GM19372 (cell line): ENCODE results near the gene CAPN1.
"Not testable (repeated sequence)": the region's sequence is repeated elsewhere in the genome, so short reads cannot be mapped to it uniquely, and the experiment has no call there.

Experiments used
- ATAC-seq: cut with Tn5 transposase; IDR thresholded peaks from one replicate; pipeline ENCODE4 v1.9.1; 2021; ENCODE audit warnings: mild to moderate bottlenecking, low read depth, moderate library complexity; ENCODE audit not compliant: unreplicated experiment

Gene CAPN1

DNA sequence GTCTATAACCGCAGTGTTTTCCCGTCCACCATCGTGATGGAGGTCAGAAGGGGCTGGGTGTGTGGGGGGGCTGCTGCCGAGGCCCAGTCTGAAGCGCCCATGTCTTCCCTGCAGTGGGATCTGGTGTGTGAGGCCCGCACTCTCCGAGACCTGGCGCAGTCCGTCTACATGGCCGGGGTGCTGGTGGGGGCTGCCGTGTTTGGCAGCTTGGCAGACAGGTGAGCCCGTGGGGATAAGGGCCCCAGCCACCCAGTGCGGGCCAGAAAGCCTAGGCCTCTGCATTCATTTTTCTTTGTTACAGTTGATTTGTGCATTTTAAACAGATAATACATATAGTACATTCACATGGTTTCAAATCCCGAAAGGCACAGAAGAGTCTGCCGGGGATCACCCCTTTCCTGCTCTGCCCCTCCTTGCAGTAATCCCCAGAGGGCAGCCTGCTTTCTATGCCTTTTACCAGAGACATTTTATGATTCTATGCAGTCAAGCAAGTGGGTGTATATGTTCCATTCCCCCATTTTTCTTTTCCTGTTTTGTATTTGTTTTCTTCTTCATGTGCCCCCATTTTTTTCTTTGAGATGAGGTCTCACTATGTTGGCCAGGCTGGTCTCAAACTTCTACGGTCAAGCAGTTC, 32.6 kb downstream of the CAPN1 start:
- no peak for ATAC-seq

DNA sequence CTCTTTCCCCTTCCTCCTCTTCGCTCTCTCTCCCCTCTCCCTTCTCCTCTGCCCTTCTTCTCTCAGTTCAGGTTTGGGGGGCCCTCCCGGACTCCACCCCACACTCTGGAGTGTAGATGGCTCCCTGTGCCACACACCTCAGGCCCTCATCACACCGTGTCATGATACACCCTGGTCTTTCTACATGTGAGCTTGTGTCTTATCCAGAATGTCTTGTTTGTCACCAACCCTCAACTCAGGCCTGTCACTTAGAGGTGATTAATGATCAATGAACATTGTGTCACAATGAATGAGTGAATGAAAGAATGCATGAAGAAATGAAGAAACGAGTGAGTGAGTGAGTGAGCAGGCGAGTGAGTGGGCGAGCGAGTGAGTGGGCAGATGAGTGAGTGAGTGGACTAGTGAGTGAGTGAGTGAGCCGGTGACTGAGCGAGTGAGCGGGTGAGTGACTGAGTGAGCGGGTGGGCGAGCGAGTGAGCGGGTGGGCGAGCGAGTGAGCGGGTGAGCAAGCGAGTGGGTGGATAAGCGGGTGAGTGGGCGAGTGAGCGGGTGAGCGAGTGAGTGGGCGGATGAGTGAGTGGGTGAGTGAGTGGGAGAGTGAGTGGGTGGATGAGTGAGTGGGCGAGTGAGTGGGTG, 33.8 kb downstream of the CAPN1 start:
- ATAC-seq = no peak

DNA sequence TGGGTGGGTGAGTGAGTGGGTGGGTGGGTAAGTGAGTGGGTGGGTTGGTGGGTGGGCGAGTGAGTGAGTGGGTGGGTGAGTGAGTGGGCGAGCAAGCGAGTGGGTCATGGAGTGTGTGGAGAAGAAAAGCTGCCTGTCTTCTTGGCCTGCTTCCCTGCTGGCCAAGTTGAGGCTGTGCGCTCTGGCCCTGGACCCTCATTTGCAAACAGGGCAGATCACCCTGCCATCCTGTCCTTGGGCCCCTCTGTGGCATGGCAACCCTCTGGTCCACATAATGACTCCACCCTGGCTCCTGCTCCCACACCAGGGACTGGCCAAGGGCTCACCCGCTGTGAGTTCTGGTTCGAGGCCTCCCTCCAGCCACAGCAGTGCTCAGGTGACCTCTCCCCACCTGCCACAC, 35.1 kb downstream of the CAPN1 start:
- no peak for ATAC-seq

DNA sequence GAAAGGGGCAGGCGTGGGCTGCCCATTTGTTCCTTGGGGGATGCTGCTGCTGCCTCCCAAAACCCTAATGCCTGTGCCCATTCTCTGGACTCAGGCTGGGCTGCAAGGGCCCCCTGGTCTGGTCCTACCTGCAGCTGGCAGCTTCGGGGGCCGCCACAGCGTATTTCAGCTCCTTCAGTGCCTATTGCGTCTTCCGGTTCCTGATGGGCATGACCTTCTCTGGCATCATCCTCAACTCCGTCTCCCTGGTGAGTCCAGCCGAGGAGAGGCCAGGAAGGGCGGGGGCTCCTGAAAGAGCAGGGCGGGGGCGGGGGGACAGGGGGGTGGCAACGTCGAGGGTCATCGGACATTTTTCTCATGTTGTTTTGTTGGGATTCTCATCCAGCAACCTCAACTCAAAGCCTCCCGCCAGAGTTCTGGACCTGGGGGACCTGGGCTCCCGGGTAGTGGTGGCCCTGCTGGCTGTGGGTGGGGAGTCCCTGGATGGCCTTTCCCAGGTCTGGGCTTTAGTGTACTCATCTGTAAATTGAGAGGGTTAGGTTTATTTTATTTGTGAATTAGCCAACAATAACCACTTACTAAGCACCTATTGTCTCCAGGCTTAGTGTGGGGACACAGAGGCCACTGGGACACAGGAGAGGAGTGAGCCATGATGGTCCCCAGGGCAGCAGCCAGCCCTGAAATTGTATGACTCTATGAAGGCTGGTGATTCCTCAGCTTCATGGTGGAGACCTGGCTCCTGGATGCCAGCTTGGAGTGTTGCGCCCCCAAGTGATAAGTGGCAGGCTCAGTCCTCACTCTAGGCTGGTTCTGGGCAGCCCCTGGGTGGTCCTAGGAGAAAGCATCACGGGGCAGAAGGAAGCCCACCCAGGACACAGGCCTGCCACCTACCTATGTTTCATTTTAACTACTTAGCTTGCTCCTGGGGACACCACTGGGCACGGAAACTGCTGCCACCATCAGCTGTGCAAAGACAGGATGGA, 36.0 kb downstream of the CAPN1 start:
- ATAC-seq = no peak

DNA sequence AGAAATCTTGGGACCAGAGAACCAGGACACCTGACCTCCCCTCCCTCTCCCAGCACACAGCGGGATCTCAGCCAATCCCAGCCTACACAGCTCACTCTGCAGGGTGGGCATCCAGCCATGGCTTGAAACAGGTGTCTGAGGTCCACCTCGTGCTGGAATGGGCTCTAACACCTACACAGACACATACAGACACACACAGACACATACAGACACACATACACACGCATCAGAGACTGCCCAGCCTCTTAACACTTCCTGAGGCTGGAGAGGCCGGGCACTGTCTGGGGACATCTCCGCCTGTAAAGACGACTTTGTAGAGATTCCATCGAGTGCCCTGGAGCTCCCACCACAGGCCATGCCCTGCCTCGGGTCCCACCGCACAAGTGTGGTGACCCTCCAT, 36.7 kb downstream of the CAPN1 start:
- no peak for ATAC-seq

DNA sequence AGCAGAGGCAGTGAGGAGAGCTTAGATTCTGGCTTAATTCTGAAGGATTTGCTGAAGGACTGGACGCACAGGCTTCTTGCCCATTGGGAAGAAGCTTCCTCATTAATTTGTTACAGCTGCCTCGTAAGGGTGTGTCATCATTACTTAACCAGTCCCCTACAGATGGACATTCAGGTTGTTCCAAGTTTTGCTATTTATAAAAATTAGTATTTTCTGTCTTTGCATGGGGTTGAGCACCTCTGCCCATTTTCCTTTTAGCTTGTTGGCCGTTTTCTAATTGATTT, 38.1 kb downstream of the CAPN1 start:
- no peak for ATAC-seq

DNA sequence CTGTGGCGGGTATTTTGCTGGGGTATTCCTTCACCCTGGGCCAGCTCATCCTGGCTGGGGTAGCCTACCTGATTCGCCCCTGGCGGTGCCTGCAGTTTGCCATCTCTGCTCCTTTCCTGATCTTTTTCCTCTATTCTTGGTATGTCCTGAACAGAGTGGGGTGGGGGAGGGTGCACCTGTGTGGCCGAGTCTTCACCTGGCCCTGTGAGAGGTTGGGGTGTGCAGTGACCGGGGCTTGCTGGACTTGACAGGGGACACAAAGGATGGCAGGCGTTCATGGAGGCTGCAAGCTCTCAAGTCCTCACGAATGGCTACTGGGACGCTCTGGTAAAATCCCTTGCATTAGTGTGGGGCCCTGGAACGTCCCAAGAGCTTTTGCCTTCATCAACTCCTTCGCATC, 39.3 kb downstream of the CAPN1 start:
- no peak for ATAC-seq

DNA sequence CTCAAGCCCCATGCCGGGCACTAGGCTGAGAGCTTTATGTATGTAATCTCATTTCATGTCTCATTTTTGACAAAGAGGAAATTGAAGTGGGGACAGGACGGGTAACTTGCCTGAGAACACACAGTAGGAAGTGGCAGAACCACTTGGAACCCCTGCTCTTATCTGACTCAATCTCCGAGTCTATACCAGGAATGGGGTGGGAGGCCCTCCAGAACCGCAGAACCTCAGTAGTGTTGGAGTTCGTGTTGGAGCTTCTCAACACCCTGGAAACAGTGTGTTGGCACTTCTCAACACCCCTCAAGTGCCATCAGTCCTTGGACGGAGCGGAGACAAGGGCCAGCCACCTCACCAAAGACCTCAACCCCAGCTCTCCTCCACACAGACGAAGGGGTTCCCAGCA, 41.3 kb downstream of the CAPN1 start:
- ATAC-seq = no peak

DNA sequence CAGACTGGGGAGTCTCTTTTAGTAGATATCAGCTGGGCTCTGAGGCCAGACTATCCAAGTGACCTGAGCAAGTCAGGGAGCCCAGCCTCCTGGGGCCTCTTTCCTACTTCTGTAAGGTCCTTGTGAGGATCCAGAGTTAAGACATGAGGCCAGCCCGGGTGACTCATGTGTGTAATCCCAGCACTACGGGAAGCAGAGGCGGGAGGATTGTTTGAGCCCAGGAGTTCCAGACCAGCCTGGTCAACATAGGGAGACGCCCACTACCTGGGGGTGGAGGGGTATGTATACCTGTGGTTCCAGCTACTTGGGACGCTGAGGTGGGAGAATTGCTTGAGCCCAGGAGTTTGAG, 43.2 kb downstream of the CAPN1 start:
- ATAC-seq = no peak

DNA sequence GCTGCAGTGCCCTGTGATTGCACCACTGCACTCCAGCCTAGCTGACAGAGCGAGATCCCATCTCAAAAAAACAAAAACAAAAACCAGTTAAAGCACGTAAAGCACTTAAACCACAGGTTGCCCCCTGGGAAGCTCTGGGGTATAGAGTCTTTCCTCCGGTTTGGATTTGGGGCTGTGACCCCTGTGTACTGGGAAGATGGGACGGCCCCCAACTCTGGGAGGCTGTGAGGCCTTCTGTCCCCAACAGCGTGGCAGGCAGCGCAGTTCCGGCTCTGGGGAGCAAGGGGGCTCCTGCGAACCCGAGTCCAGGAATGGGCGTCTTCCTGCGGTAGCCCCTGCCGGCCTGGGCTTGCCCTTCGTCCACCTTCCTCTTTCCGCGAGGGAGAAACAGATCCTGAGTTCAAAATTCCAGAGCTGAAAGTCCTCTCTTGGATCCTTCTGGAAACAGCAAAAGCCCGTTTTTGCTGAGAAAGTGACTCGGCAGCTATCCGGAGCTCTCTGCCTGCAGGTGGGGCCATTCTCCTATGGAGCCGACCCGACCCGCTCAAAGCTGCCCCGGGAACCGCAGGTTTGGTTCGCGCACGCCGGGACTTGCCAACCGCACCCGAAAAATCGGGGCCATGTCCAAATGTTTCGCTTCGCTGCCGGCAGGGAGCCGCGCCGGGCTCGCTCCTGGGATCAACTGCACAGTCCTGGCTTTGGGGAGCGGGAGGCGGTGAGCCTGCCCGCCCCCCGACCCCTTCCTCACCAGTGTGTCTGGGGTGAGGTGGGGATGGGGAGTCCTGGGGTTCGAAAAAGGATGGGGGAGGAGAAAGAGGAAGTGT, 43.8 kb downstream of the CAPN1 start:
- no peak for ATAC-seq

DNA sequence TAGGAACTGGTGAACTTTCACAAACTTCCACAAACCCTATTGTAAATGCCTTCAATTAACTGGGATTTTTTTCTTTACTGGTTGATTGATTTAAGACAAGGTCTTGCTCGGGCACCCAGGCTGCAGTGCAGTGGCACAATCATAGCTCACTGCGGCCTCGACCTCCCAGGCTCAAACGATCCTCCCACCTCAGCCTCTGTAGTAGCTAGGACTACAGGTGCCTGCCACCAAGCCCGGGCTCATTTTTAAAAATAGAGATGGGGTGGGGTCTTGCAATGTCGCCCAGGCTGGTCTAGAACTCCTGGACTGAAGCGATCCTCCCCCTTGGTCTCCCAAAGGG, 44.3 kb downstream of the CAPN1 start:
- no peak for ATAC-seq

DNA sequence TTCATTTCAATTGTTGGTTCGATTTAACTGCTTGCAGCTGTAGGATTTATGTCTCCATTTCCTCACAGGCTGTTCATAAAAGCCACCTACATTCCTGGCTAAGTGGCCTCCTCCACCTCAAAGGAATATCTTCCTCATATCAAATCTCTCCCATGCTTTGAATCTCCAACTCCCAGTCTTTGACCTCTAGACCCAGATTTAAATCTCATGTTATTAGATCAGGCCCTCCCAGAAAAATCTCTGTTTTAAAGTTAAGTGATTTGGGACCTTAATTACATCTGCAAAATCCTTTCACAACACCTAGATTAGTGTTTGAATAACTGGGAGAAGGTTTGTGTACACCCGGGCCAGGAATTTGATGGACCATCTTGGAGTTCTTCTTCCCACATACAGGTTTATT, 46.2 kb downstream of the CAPN1 start:
- ATAC-seq = no peak

DNA sequence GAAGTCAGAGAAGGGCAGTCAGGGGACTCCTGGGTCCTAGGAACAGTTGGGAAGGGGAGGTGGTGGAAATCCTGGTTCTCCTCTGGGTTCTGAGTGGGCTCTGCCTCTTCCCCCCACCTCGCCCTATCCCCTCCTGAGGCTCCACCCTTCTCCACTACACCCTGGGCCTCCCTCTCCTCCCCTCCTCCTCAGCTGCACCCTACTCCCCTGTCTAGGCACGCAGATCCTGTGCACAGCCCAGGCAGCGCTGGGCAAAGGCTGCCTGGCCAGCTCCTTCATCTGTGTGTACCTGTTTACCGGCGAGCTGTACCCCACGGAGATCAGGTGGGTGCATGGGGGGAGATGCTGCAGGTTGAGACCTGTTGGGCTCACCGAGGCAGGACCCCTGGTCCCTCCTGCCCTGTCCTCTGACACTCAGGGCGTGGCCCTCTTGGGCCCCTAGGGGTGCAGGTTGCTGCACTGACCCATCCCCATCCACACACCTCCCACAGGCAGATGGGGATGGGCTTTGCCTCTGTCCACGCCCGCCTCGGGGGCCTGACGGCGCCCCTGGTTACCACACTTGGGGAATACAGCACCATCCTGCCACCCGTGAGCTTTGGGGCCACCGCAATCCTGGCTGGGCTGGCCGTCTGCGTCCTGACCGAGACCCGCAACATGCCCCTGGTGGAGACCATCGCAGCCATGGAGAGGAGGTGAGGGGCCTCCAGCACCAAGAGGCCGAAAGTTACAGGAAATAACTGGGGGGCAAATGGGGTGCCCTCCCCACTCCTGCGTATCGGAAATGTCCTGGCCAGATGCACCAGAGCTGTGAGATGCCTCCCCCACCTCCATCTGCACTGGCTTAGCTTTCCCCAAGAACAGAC, 54.7 kb downstream of the CAPN1 start:
- ATAC-seq = no peak

DNA sequence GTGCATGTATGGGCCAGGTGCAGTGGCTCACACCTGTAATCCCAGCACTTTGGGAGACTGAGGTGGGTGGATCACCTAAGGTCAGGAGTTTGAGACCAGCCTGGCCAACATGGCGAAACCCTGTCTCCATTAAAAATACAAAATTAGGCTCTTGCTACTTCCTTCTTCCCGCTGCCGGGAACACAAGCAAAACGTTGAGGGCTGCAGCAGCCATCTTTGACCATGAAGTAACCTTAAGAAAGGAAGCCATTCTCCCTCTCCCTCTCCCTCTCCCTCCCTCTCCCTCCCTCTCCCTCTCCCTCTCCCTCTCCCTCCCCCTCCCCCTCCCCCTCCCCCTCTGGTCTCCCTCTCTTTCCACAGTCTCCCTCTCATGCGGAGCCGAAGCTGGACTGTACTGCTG, 56.6 kb downstream of the CAPN1 start:
- not testable (repeated sequence) for ATAC-seq

DNA sequence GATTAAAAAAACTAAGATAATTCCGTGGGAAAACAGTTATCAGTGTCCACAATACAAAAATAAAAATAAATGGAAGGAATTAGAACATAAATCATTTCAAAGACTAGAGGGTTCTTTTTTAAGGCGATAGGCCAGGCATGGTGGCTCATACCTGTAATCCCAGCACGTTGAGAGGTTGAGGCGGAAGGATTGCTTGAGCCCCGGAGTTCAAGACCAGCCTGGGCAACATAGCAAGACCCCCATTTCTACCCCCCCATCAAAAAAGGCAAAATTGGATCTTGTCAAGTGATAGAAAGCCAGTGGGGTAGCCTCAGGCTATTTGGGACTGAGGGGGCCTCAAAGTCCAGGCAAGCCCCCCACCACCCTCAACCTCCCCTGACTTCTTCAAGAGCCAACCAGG, 59.4 kb downstream of the CAPN1 start:
- no peak for ATAC-seq

DNA sequence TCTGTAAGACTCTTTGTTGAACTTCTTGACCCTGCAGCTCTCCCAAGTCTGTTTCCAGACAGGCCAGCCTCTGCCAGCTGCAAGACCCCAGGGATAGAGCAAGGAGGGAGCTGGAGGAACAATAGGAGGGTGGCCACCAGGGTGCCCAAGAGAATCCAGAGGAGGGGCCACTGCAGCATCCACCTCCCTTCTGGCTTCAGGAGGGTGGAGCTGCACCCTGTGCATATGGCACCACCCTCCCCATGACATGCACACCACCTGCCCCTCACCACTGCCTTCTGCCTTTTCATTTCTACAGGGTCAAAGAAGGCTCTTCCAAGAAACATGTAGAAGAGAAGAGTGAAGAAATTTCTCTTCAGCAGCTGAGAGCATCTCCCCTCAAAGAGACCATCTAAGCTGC, 60.0 kb downstream of the CAPN1 start:
- no peak for ATAC-seq

DNA sequence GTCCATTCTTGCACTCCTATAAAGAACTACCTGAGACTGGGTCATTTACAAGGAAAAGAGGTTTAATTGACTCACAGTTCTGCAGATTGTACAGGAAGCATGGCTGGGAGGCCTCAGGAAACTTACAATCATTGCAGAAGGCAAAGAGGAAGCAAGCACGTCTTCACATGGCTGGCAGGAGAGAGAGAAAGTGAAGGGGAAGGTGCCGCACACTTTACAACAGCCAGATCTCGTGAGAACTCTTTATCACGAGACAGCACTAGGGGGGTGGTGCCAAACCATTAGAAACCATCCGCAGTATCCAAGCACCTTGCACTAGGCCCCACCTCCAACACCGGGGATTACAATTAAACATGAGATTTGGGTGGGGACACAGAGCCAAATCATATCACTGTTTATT, 60.7 kb downstream of the CAPN1 start:
- ATAC-seq = no peak

DNA sequence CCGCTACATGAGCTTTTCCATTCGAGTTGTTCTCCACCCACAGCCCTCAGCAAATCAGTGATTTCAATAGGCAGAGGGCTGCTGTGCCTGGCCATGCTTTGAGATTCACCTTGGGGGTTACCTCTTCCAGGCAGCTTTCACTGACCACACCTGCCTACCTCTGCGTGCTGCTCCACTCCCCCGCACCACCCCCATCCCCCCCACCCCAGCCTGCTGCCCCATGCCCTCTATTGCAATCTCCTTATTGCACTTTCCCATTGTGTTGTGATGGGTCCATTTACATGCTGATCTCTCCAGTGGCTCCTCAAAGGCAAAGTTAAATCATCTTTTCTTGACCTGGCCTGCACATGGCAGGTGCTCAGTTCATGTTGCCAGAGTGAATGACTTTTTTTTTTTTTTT, 62.1 kb downstream of the CAPN1 start:
- no peak for ATAC-seq

DNA sequence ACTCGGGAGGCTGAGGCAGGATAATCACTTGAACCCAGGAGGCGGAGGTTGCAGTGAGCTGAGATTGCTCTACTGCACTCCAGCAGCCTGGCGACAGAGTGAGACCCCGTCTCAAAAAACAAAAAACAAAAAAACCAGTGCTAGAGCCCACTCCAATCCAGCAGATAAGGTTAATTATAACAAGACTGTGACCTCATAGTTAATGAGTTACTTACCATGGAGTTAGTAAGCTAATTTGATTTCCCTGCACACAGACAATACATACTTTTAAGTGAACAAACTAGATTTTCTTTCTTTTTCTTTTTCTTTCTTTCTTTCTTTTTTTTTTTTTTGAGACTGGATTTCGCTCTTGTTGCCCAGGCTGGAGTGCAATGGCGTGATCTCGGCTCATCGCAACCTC, 63.3 kb downstream of the CAPN1 start:
- not testable (repeated sequence) for ATAC-seq

DNA sequence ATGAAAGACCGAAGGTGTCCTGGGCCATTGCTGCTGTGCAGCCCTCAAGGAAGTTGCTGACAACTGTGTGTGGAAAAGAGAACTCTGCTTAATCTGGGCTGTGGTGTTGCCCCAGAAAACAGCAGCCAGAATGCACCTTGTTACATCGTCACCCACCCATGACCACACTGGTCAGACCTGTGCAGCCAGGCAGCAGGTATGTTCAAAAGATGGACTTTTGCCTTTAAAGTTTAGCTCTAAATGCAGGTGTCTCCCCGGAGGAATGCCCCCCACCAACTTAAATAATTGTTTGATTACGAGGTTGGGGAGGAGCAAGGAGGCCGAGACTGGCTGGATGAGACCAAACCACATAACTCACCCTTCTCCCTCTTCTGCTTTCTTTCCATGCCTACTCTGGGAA, 64.8 kb downstream of the CAPN1 start:
- ATAC-seq = no peak
